Amniotic stem cell (primary cell): Measurements from ENCODE around the gene HS1BP3.
A peak's percentile ranks its signal among the peaks of the same experiment; 100 is the strongest.

Experiments
- DNase-seq: peaks from one replicate; lab custom pipeline; 2025; lab: John Stamatoyannopoulos, UW

Gene HS1BP3

DNA sequence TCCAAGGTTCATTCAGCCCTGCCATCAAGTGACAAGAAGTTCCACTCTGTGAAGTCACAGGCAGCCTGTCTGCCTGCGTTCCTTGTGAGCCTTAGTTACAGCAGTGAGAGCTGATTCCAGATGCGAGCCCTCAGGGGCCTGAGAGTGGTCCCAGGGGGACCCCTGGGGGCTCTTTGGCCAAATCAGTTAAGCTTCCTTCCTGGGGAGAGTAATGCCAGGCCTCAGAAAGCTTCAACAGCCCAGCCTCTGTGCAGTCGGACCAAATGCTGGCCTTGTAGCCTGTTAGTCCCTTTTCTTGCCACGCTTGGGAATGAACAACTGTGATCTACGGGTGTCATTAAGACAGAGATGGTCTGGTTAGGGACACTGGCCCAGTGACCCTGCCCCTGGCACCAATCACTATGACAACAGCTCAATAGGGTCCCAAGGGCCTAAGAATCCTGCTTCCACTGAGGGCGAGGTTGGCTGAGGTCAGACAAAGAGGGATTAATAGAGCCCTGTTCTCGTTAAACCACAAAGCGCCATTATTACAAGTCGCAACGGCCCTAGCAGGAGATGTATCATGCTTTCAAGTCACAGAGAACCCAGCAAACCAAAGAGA is 50.9 kb downstream of the HS1BP3 start:
- DNase-seq: no peak

DNA sequence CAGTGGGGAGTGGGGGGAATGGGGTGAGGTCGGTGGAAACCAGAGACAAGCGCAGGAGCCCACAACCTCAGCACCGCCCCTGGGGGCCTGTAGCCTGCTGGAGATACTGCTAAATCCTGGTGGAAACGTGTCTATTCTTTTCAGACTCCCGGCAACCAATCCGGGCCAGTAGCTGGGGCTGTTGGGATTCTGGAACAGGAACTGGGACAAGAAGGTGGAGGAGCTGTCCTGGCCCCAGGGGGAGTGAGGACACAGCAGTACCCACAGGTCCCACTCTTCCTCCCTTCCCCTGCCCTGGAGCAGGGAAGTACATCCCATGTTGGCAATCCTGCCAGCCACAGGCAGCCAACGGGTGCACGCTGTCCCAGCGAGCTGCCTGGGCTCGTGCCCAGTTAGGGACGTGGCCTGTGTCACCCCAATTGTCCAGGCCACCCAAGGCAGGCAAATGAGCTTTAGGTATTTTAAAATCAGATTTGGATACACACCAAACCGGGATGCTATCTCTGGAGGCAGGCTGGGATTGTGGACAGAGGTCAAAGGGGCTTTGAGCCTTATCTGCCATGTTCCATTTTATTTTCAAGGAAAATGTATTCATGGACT is 51.8 kb downstream of the HS1BP3 start:
- DNase-seq: no peak

GRCh38 chr2:20597860-20598183 is 53.1 kb downstream of the HS1BP3 start:
- no peak for DNase-seq

DNA sequence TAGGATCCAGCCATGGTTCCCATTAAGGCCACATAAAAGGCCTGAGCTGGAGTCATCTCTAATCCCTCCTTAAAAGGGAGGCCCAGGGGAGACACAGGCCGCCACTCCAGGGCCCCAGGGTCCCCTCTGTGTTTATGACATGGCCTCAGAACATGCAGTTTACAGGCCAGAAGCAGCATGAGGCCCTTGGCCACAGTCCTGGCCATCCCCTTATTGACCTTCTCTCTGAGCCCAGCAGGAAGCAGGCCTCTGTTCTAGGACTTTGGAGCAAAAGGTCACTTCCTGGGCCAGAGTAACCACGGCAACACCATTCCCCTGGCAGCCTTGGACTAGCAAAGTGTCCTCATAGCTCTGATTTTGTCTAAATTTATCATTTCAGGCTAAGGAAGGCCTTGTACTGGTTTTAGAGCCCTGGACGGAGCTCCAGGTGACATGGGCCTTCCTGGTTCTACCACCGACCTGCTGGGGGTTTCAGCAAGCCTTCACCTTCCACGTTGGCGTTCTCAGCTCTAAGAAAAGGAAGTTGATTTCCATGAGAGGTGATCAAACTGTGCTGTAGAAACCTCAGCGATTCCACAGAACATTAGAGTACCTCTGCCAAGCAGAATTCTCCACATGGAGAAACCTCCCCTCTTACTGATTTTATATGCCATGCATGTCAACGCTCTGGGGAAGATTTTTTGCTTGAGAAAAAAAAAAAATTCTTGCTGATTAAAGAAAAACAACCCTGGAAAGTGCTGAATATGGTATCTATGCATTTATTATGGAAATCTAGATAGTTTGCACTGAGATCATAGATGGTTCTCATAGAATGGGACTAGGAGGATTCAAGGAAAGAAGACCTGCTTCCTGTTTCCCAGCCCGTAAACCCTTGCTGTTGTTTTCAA is 53.7 kb downstream of the HS1BP3 start:
- DNase-seq: no peak

GRCh38 chr2:20596193-20596972 is 54.5 kb downstream of the HS1BP3 start:
- no peak for DNase-seq

DNA sequence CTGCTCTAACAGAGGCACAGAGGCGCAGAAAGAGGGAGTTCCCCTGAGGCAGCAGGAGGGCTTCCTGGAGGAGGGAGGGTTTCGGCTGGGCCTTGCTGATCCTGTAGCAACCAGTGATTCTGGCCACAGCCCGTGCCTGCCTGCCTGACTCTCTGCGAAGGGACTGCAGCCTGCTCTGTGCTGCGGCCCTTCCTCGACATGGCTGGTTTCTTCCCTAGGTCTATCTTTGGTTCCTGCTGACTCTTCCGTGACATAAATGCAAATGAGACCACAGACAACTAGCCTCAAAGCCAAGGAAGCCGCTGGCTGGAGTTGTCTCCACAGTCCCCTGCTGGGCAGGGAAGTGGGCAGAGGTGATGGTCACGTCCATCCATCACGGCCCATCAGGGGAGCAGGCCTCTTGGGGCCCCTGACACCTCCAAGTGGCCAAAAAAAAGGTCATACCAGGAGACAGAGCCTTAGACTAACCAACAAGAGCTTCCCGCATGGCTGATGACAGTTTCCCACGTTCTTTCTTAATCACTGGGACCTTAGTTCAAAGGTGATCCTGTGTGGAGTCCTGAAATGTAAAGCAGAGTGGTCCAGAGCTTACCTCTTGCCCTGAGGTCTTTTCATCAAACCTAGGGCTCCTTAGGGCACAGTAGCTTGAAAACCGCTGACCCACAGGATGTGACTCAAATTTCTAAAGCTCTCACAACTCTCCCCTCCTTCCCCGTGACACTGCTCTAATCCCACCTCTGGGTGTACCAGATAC is 55.3 kb downstream of the HS1BP3 start:
- no peak for DNase-seq

- DNase-seq: no peak
Measured at GRCh38 chr2:20594957-20595356, 55.9 kb downstream of the HS1BP3 start.

DNA sequence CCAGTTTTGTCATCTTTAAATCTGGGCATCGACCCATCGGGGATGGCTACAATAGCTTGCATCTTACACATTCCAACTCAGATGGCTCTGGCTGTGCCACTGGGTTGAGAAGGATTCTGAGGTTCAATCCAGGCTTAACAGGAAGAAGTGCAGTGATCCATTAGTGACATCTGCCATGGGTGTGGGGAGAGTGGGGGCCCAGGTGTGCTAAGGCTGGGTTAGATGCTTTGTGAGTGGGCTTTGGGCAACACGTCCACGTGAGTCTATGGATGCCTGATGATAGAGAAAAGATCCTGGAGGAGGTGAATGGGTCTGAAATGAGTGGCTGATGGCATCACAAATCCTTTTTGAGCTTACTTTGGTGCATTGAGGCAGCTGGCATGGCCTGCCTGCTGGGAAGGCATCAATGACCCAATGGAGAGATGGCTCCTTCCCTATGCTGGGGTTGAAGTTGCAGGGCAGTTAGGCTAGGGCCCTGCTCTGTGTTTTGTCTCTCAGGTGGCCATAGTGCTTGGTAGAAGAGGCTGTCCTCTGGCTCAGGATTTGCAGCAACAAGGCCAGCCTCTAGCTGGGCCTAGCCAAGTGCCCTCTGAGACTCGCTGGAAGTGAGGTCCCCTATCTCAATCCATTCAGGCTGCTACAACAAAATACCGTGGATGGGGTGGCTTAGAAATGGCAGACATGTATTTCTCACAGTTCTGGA is 56.7 kb downstream of the HS1BP3 start:
- DNase-seq: no peak

DNA sequence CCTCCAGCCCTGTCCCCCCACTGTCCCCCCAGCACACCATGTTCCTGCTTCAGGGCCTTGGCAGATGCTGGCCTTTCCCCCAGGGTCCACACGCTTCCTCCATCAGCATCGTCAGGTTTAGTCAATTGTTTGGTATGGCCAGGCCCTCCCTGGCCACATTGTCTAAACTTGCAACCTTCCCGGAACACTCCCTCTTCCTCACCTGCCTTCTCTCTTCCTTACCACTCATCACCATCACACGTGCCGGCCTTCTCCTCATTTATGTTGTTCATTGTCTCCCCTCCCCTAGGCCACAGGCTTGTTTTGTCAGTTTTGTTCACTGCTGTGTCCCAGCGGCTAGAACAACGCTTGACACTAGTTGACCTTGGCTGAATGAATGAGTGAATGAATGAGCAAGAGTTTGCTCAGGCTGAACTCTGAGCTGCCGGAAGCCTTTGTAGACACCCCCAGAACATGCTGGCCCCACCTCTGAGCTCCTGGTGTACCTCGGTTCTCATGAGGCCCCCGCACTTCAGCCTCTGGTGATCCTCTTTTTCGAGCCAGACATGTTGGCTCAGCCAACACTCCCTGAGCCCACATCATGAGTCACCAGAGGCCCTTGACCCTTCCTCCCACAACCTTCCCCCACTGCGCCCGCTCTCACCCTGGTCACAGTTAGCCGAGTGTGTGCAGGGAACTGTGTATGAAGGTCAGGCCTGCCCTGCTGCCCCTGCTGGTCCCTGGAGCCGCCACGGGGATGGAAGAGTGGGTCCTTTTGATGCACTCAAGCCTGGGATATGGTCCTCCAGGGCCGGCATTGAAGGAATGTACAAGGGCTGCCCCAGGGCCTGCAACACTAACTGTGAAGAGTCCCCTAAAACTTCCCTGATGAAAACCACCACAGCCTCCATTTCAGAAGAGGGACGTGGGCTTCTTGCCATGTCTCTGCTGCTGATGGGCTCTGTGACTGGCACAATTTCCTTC is 57.5 kb downstream of the HS1BP3 start:
- DNase-seq: peak; percentile 5

GRCh38 chr2:20592106-20593071 is 58.5 kb downstream of the HS1BP3 start:
- DNase-seq: no peak

GRCh38 chr2:20590704-20591515 is 60.0 kb downstream of the HS1BP3 start:
- DNase-seq: no peak

DNA sequence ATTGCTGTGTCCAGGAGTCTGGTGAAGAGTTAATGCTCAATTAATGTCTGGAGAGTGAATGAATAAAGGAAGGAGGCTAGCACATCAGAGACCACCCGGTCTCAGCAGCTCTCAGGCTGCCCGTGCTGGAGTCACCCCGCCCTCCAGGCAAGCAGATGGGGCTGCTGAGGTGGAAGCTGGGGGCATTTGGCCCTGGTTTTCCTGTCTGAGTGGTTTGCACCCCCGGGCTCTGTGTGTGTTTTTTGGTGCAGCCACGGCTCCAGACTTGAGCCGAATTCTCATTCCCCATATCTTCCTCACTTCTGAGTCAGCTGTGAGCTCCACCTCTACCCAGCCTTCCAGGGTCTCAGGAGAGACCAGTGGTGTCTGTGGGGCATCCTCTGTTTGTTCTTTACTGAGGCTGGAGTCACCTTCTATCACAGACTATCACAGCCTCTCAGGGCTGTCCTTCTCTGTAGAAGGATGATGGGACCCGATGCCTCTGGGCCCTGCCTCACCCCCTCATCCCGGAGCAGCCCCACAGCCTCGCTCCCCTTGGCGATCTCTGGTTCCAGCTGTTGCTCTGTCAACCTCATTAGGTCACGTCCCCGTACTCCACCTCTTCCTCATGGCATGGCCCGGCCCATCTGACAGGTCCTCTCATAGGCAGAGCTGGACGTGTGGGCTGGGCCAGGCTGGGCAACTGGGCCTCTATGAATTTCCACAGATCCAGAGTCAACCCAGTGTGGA is 60.8 kb downstream of the HS1BP3 start:
- DNase-seq: no peak

DNA sequence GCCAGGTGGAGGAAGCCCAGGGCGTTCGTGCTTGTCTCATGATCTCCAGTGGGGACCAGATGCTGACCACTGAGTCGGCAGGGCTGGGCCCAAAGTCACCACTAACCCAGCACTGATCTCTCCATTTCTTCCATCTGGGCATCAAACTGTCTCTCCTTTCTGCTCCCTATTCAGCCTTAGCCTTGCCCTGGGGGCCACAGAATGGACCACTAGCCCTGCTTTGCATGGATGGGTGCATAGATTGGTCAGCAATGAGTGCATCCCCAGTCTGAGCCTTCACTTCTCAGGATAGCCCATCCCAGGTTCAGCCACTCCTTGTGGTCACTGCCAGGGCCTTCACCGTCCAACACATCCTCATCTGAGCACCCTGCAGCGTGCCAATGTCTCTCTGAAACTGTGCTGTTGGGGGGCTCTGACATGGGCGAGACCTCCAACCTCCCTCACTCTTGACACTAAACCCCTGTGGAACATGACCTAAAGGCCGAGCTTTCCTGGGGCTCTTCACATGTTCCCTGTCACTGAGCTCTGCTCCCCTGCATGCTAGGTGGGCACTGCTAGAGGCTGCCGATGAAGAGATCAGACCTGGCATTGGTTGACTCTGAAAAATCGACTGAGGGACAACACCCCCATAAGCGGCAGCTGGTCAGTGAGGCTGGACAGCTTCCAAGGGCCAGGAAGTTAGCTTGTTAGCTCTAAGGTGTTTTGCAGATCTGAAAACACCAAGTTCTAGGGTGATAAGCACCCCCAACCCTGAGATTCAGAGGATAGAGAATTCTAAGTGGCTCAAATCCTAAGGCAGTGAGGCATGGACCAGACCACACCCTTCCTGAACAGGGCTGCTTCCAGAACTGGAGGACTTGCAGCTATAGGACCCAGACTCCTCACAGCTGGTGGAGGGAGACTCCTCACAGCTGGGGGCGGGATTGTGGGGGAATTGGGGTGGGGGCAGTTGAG is 61.7 kb downstream of the HS1BP3 start:
- DNase-seq: no peak

DNA sequence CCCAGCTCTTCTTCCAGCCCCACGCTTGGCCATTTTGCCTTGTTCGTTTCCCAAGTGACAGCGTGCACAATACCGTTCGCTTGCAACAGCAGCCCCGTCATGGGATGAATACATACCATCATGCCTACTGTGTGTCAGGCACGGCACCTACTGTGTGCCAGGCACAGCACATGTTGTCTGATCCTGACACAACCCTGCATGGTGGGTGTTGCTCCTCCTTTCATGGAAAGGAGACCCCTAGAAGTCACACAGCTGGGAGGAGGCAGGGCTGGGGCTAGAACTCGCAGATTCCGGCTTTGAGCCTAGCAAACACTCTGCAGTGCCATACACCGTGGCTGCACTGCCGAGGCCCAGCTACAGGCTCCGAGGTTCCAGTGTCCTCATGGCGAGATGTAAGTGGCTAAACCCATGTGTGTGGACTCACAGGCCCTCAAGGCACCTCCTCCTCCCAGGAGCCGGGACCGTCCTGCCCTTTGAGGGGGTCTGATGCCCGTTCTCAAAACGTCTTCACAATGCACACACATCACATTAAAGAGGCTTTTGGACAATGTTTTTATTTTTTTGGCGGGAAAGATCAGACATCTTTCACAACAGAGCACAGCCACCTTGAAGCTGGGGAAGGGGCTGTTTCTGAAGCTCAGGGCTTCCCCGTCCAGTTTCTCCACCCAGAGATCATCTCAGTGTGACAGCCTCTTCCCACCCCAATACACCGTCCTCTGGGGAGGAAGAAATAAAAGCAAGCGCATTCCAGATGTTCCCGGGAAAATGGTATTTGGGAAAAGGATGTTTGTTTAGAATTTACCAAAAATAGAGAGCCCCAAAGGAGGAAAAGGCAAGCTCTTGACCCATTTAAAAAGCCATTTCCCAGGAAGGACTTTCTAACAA is 64.9 kb downstream of the HS1BP3 start:
- no peak for DNase-seq

- no peak for DNase-seq
Measured at GRCh38 chr2:20585359-20585709, 65.6 kb downstream of the HS1BP3 start.
